Measurements from ENCODE around the gene DNMT1. TPM values are rescaled to one million over a fixed set of nuclear protein-coding genes. Genes with fewer than 3 reads are reported as not detected.

The DNMT1 gene
- total and polyA plus RNA-seq, 4 experiments from 2014 or later = 53.5 to 250 (median 187) TPM

- no peaks in the 10 kb centered on the region for H3K27me3 Mint-ChIP-seq
- peak overlapping the region in 6 of 8 donors; percentile 26 to 74 (median 43) for H3K4me3 Mint-ChIP-seq
- intact Hi-C loops (cut with micrococcal nuclease) = loop anchor here (5.0 to 10.0 kb wide), 2 partner anchors 94 to 302 kb away; partner anchors contain the start of gene CDC37
- peaks cover 9 to 15% of the 10 kb centered on the region in 2 donors for H3K36me3 Mint-ChIP-seq
- DNase-seq = no peak
- H3K4me1 Mint-ChIP-seq = peaks cover 43 to 83% (median 59%) of the 10 kb centered on the region in 4 donors
- no peaks in the 10 kb centered on the region for H3K27me3 ChIP-seq (ENCODE audit: insufficient read depth, low read length)
- H3K36me3 ChIP-seq (ENCODE audit: insufficient read depth, low read length) = peaks cover 8% of the 10 kb centered on the region
- peak overlapping the region; percentile 85 to 98 (median 98) for H3K27ac Mint-ChIP-seq
- H3K4me3 ChIP-seq (ENCODE audit: low read length in 2 of 2) = no peak overlapping the region
- H3K9me3 ChIP-seq (ENCODE audit: control insufficient read depth in 1 of 2, low read length in 2 of 2) = no peaks in the 10 kb centered on the region
- peaks cover 0 to 2% (median 0%) of the 10 kb centered on the region in 8 donors for H3K9me3 Mint-ChIP-seq
- peaks cover 69% of the 10 kb centered on the region for H3K4me1 ChIP-seq (ENCODE audit: insufficient read depth, low read length)
- POLR2A ChIA-PET (ENCODE audit: partially characterized antibody) = interaction anchor here (1.1 to 10.9 kb wide), 3 partner anchors 13 to 334 kb away, joined by 3 to 172 read pairs (median 38); partner anchors contain the start of genes EIF3G, P2RY11 and ZNF846
- CTCF ChIA-PET (ENCODE audit: partially characterized antibody) = interaction anchor here (0.6 to 3.7 kb wide), 5 partner anchors 11 to 303 kb away, joined by 3 to 25 read pairs (median 3); no protein-coding TSS in a partner anchor
- peak overlapping the region; percentile 54 for H3K27ac ChIP-seq (ENCODE audit: low read depth, low read length)
Observed at GRCh38 chr19:10102787-10103236, 91.9 kb downstream of the DNMT1 start.

GRCh38 chr19:10100163-10100785 is 94.5 kb downstream of the DNMT1 start:
- Mint-ChIP-seq H3K4me1 (peaks cover 29 to 68% (median 45%) of the 10 kb centered on the region in 4 donors), H3K9me3 (peaks cover 0 to 2% (median 0%) of the 10 kb centered on the region in 8 donors), H3K27me3 (no peaks in the 10 kb centered on the region), H3K27ac (peak overlapping the region in 6 of 7 donors; percentile 36 to 82 (median 62)), H3K36me3 (peaks cover 0 to 2% of the 10 kb centered on the region in 2 donors), H3K4me3 (peak overlapping the region in 2 of 8 donors; percentile 48 to 49)
- intact Hi-C loops (cut with micrococcal nuclease) = loop anchor here (5.0 to 10.0 kb wide), 2 partner anchors 97 to 305 kb away; partner anchors contain the start of gene CDC37
- ChIA-PET CTCF (ENCODE audit: partially characterized antibody) (interaction anchor here (0.6 to 6.7 kb wide), 8 partner anchors 7 to 291 kb away, joined by 3 to 99 read pairs (median 4); partner anchors contain the start of genes P2RY11 and PPAN), POLR2A (ENCODE audit: partially characterized antibody) (interaction anchor here (0.6 to 10.9 kb wide), 2 partner anchors 16 to 43 kb away, joined by 4 to 172 read pairs; partner anchors contain the start of genes EIF3G and P2RY11)
- H3K9me3 ChIP-seq (ENCODE audit: control insufficient read depth in 1 of 2, low read length in 2 of 2) = no peaks in the 10 kb centered on the region
- no peak overlapping the region for H3K27ac ChIP-seq (ENCODE audit: low read depth, low read length)
- DNase-seq = no peak
- H3K36me3 ChIP-seq (ENCODE audit: insufficient read depth, low read length) = no peaks in the 10 kb centered on the region
- H3K4me1 ChIP-seq (ENCODE audit: insufficient read depth, low read length) = peaks cover 63% of the 10 kb centered on the region
- no peak overlapping the region for H3K4me3 ChIP-seq (ENCODE audit: low read length in 2 of 2)
- H3K27me3 ChIP-seq (ENCODE audit: insufficient read depth, low read length) = no peaks in the 10 kb centered on the region

DNA sequence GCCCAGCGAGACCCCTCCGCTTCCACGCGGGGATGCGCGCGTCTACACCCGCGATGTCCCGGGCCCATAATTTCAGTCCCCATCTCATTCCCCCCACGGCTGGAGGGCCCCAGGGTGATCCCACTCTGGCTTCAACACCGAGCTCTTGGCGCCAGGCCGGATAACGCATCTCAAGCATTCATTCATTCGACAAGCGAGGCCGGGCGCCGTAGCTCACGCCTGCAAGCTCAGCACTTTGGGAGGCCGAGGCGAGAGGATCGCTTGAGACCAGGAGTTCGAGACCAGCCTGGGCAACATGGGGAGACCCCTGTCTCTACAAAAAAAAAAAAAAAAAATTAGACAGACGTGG is 98.2 kb downstream of the DNMT1 start:
- Mint-ChIP-seq H3K4me1 (peaks cover 12 to 48% (median 19%) of the 10 kb centered on the region in 4 donors), H3K4me3 (peak overlapping the region in 6 of 8 donors; percentile 20 to 61 (median 40)), H3K9me3 (no peaks in the 10 kb centered on the region), H3K27ac (peak overlapping the region in 5 of 7 donors; percentile 23 to 65 (median 53)), H3K36me3 (peaks cover 19% of the 10 kb centered on the region in 2 donors), H3K27me3 (no peaks in the 10 kb centered on the region)
- Histone ChIP-seq H3K27me3 (ENCODE audit: insufficient read depth, low read length) (no peaks in the 10 kb centered on the region), H3K36me3 (ENCODE audit: insufficient read depth, low read length) (peaks cover 6% of the 10 kb centered on the region), H3K4me1 (ENCODE audit: insufficient read depth, low read length) (peaks cover 31% of the 10 kb centered on the region), H3K4me3 (ENCODE audit: low read length in 2 of 2) (peak overlapping the region in 1 of 2 donors; percentile 56), H3K27ac (ENCODE audit: low read depth, low read length) (peak overlapping the region; percentile 63), H3K9me3 (ENCODE audit: control insufficient read depth in 1 of 2, low read length in 2 of 2) (no peaks in the 10 kb centered on the region)
- DNase-seq = no peak
- POLR2A ChIA-PET (ENCODE audit: partially characterized antibody) = interaction anchor here (0.7 to 3.2 kb wide), 12 partner anchors 8 to 155 kb away, joined by 3 to 101 read pairs (median 8); partner anchors contain the start of genes DNMT1, EIF3G, MRPL4 and P2RY11
- CTCF ChIA-PET (ENCODE audit: partially characterized antibody) = interaction anchor here (0.6 to 6.7 kb wide), 12 partner anchors 8 to 1505 kb away, joined by 3 to 99 read pairs (median 6); partner anchors contain the start of genes EIF3G, P2RY11 and PPAN
- intact Hi-C loops (cut with micrococcal nuclease) = loop anchor here (1.0 kb wide), 2 partner anchors 10 kb away; partner anchors contain the start of genes PPAN and SHFL

GRCh38 chr19:10095948-10096614 is 98.7 kb downstream of the DNMT1 start:
- DNase-seq = peak; percentile 85 to 94 (median 92)
- peak overlapping the region in 6 of 7 donors; percentile 42 to 87 (median 76) for H3K27ac Mint-ChIP-seq
- intact Hi-C loops (cut with micrococcal nuclease) = loop anchor here (1.0 kb wide), 2 partner anchors 10 kb away; partner anchors contain the start of genes PPAN and SHFL
- H3K36me3 Mint-ChIP-seq = peaks cover 20 to 21% of the 10 kb centered on the region in 2 donors
- H3K9me3 ChIP-seq (ENCODE audit: control insufficient read depth in 1 of 2, low read length in 2 of 2) = no peaks in the 10 kb centered on the region
- no peaks in the 10 kb centered on the region for H3K27me3 Mint-ChIP-seq
- no peaks in the 10 kb centered on the region for H3K9me3 Mint-ChIP-seq
- H3K4me3 ChIP-seq (ENCODE audit: low read length in 2 of 2) = peak overlapping the region in 1 of 2 donors; percentile 56
- CTCF ChIA-PET (ENCODE audit: partially characterized antibody) = interaction anchor here (0.6 to 6.7 kb wide), 10 partner anchors 8 to 1506 kb away, joined by 3 to 99 read pairs (median 6); partner anchors contain the start of genes EIF3G, P2RY11 and PPAN
- peaks cover 12 to 43% (median 19%) of the 10 kb centered on the region in 4 donors for H3K4me1 Mint-ChIP-seq
- peak overlapping the region; percentile 63 for H3K27ac ChIP-seq (ENCODE audit: low read depth, low read length)
- H3K27me3 ChIP-seq (ENCODE audit: insufficient read depth, low read length) = no peaks in the 10 kb centered on the region
- peaks cover 28% of the 10 kb centered on the region for H3K4me1 ChIP-seq (ENCODE audit: insufficient read depth, low read length)
- POLR2A ChIA-PET (ENCODE audit: partially characterized antibody) = interaction anchor here (0.6 to 3.2 kb wide), 14 partner anchors 10 to 1285 kb away, joined by 3 to 101 read pairs (median 6); partner anchors contain the start of genes DNMT1, EIF3G, MRPL4 and P2RY11
- peaks cover 7% of the 10 kb centered on the region for H3K36me3 ChIP-seq (ENCODE audit: insufficient read depth, low read length)
- H3K4me3 Mint-ChIP-seq = peak overlapping the region in 7 of 8 donors; percentile 40 to 61 (median 41)

GRCh38 chr19:10095622-10095947 is 99.2 kb downstream of the DNMT1 start:
- Mint-ChIP-seq H3K4me3 (peak overlapping the region in 6 of 8 donors; percentile 18 to 53 (median 40)), H3K36me3 (peaks cover 20 to 21% of the 10 kb centered on the region in 2 donors), H3K27me3 (no peaks in the 10 kb centered on the region), H3K27ac (peak overlapping the region in 4 of 7 donors; percentile 72 to 87 (median 80)), H3K9me3 (no peaks in the 10 kb centered on the region), H3K4me1 (peaks cover 12 to 39% (median 18%) of the 10 kb centered on the region in 4 donors)
- Histone ChIP-seq H3K27ac (ENCODE audit: low read depth, low read length) (no peak overlapping the region), H3K4me3 (ENCODE audit: low read length in 2 of 2) (no peak overlapping the region), H3K36me3 (ENCODE audit: insufficient read depth, low read length) (peaks cover 9% of the 10 kb centered on the region), H3K4me1 (ENCODE audit: insufficient read depth, low read length) (peaks cover 25% of the 10 kb centered on the region), H3K9me3 (ENCODE audit: control insufficient read depth in 1 of 2, low read length in 2 of 2) (no peaks in the 10 kb centered on the region), H3K27me3 (ENCODE audit: insufficient read depth, low read length) (no peaks in the 10 kb centered on the region)
- no peak for DNase-seq
- intact Hi-C loops (cut with micrococcal nuclease) = no loop called here
- ChIA-PET CTCF (ENCODE audit: partially characterized antibody) (interaction anchor here (1.2 to 6.7 kb wide), 7 partner anchors 9 to 154 kb away, joined by 4 to 99 read pairs (median 9); partner anchors contain the start of genes EIF3G, P2RY11 and PPAN), POLR2A (ENCODE audit: partially characterized antibody) (interaction anchor here (0.6 to 3.2 kb wide), 13 partner anchors 10 to 1285 kb away, joined by 3 to 101 read pairs (median 7); partner anchors contain the start of genes DNMT1, EIF3G, MRPL4 and P2RY11)

GRCh38 chr19:10093295-10094186 is 101.2 kb downstream of the DNMT1 start:
- Mint-ChIP-seq H3K9me3 (no peaks in the 10 kb centered on the region), H3K36me3 (peaks cover 24 to 32% of the 10 kb centered on the region in 2 donors), H3K4me3 (peak overlapping the region in 1 of 8 donors; percentile 17), H3K27me3 (no peaks in the 10 kb centered on the region), H3K27ac (peak overlapping the region in 4 of 7 donors; percentile 28 to 85 (median 67)), H3K4me1 (peaks cover 6 to 24% (median 10%) of the 10 kb centered on the region in 4 donors)
- Histone ChIP-seq H3K36me3 (ENCODE audit: insufficient read depth, low read length) (peaks cover 23% of the 10 kb centered on the region), H3K27ac (ENCODE audit: low read depth, low read length) (no peak overlapping the region), H3K4me3 (ENCODE audit: low read length in 2 of 2) (no peak overlapping the region), H3K4me1 (ENCODE audit: insufficient read depth, low read length) (peaks cover 17% of the 10 kb centered on the region), H3K9me3 (ENCODE audit: control insufficient read depth in 1 of 2, low read length in 2 of 2) (no peaks in the 10 kb centered on the region), H3K27me3 (ENCODE audit: insufficient read depth, low read length) (no peaks in the 10 kb centered on the region)
- intact Hi-C loops (cut with micrococcal nuclease) = no loop called here
- ChIA-PET CTCF (ENCODE audit: partially characterized antibody) (no interaction called here), POLR2A (ENCODE audit: partially characterized antibody) (no interaction called here)
- DNase-seq = no peak

All from CD4-positive, alpha-beta memory T cell (primary cell).